ENCODE data around the gene ELMO2.

GRCh38 chr20:46346770-46347169 lies 59.6 kb downstream of the ELMO2 start:
- no peak for TF ChIP-seq BRCA1 (IDR thresholded peaks at IDR 0.05)
- TF ChIP-seq BRCA1 (CRISPR knock-in tag; IDR thresholded peaks at IDR 0.05): no peak
- TF ChIP-seq POLR2A (conservative IDR thresholded peaks at IDR 0.05): no peak
- no peak for TF ChIP-seq KAT2B (IDR thresholded peaks at IDR 0.05; ENCODE audit: low read depth, low read length)
- TF ChIP-seq TAF1 (IDR thresholded peaks at IDR 0.05; ENCODE audit: control insufficient read depth, extremely low read depth, insufficient read depth, low read length, severe bottlenecking): no peak
- no peak for TF ChIP-seq NFYB (IDR thresholded peaks at IDR 0.05; ENCODE audit: extremely low read depth, insufficient read length)
- TF ChIP-seq RNF2 (IDR thresholded peaks at IDR 0.05): no peak
